Measurements from ENCODE around the gene EPB41. TPM values are rescaled to one million over a fixed set of nuclear protein-coding genes. Genes with fewer than 3 reads are reported as not detected.
A peak's percentile ranks its signal among the peaks of the same experiment; 100 is the strongest.
"Not testable (repeated sequence)": the region's sequence is repeated elsewhere in the genome, so short reads cannot be mapped to it uniquely, and the experiment has no call there.

Gene EPB41
- 26.3 and 29.7 TPM in 2 replicates for total RNA-seq (2014; rRNA removed; shearing (Covaris generic))
- 19.7 and 21.9 TPM in 2 replicates for polyA plus RNA-seq (2015; cell fraction: cytosol; rRNA removed)
- polyA plus RNA-seq (2015; cell fraction: nucleus; rRNA removed) = 18.6 and 20.7 TPM in 2 replicates

DNA sequence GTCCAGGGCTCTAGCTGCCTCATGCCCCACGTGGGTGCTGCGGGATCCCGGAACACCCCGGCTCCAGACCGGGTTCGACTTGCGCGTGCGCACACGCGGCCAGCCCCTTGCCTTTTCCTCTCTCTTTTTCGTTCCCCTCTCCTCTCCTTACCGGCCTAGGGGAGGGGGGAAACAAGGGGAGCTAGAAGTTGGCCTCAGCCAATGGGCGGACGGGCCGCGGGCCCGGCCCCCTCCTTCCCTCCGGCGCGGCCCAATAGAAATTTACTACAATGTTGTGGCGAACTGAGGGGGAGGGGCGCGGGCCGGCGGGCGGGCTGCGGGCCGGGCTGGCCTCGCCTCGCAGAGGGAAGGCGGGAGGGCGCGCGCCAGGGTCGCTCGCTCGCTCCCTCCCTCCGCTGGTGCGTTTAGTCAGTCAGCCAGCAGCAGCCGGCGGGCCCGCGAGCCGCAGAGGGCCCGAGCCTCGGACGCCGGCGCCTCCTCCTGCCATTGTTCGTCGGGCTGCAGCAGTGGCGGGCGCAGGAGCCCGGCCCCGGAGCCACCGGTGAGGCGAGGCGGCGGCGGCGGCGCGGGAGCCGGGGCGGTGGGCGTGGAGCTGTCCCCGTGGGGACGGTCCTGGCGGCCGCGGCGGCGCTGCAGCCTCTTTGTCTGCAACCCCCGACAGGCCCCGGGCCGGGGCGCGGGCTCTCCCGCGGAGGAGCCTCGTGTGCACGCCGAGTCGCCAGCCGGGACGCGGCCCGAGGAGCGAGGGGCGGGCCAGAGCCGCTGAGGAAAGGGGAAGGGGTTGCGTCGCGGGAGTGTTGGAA, at the start of gene EPB41:
EPB41 (plus strand) TSS at position 342 of the 803 bp plus-strand sequence. CDS start 72,869 bp downstream, outside the sequence.
- in situ Hi-C loops (cut with HindIII; ENCODE audit: low pct_unique_long_range_greater_than_20kb, low sequenced_read_pairs) = no loop called here

DNA sequence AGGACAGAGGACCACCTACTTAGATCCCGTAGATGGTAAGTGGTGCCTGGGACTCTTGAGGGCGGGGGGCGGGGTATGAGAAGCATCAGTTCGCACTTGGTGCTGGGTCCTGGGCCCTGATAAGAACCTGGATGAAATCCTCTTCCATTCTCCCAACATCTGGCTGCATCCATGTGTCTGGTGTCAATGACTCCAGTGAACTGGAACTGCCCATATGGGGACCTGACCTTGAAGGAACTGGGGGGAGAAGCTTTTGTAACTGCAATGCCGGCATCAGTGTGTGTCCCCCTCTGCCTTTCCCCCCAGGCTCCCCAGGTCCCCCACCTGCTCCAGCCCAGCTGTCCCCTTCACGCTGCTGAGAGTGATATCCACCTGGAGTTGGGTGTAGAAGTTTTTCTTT, 49.7 kb upstream of the EPB41 start:
- no peak for DNase-seq (ENCODE audit: low read depth, low spot score)
- in situ Hi-C loops (cut with HindIII; ENCODE audit: low pct_unique_long_range_greater_than_20kb, low sequenced_read_pairs) = no loop called here

More for the DNA sequence above, at the start of gene EPB41:
- peak; percentile 92 for DNase-seq (ENCODE audit: low read depth, low spot score)

DNA sequence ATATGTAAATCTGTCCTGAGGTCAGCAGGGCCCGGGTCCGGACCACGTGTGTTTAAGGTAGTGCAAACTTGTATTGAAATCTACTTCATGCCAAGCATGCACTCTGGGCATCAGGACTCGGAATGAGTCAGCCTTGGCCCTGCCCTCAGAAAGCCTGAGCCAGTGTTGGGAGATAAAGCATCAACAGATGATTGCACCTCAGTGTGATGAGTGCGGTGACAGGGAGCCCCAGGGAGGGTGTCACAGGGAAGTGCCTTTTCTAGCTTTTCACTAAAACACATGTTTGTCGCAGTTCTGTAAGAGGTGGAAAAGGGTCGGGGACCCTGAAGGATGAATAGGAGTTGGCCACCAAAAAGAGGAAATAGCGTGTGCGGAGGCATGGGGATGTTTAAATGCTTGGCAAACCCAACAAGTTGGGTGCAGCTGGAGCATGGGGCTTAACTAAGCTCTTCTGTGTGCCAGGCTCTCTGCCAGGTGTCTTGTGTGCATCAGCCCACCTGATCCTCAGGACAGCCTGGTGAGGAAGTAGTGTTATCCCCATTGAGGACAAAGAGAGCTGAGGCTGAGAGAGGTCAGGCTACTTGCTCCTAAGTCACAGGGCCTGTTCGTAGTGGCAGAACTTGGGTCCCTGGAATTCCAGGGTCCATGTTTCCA, 48.2 kb upstream of the EPB41 start:
- in situ Hi-C loops (cut with HindIII; ENCODE audit: low pct_unique_long_range_greater_than_20kb, low sequenced_read_pairs) = no loop called here

DNA sequence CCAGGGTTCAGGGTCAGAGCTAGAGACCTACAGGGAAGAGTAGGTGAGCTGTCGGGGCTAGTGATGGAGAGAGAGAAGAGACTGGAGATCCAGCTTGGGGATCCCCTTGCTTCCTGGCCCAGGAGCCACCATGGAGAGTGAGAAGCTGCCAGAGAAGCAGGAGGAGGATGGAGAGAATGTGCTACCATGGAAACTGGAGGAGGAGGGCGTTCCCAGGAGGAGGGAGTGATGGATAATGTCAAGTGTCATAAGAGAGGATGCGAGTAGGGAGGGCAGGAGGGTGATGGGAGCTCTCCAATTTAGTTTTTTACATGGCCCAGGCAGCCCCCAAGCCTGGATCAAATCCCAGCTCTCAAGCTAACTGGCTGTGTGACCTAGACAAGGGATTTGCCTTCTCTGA, 46.5 kb upstream of the EPB41 start:
- DNase-seq (ENCODE audit: low read depth, low spot score) = no peak
- in situ Hi-C loops (cut with HindIII; ENCODE audit: low pct_unique_long_range_greater_than_20kb, low sequenced_read_pairs) = no loop called here

More for the DNA sequence above, 48.2 kb upstream of the EPB41 start:
- no peak for DNase-seq (ENCODE audit: low read depth, low spot score)

GRCh38 chr1:28869952-28870351, 44.4 kb upstream of the EPB41 start:
- in situ Hi-C loops (cut with HindIII; ENCODE audit: low pct_unique_long_range_greater_than_20kb, low sequenced_read_pairs) = no loop called here

GRCh38 chr1:28871631-28872401, 42.6 kb upstream of the EPB41 start:
- DNase-seq (ENCODE audit: low read depth, low spot score) = no peak
- in situ Hi-C loops (cut with HindIII; ENCODE audit: low pct_unique_long_range_greater_than_20kb, low sequenced_read_pairs) = no loop called here

More at GRCh38 chr1:28869952-28870351, 44.4 kb upstream of the EPB41 start:
- no peak for DNase-seq (ENCODE audit: low read depth, low spot score)

GRCh38 chr1:28875134-28875533, 39.2 kb upstream of the EPB41 start:
- in situ Hi-C loops (cut with HindIII; ENCODE audit: low pct_unique_long_range_greater_than_20kb, low sequenced_read_pairs); DNase-seq (ENCODE audit: low read depth, low spot score): not testable (repeated sequence)

DNA sequence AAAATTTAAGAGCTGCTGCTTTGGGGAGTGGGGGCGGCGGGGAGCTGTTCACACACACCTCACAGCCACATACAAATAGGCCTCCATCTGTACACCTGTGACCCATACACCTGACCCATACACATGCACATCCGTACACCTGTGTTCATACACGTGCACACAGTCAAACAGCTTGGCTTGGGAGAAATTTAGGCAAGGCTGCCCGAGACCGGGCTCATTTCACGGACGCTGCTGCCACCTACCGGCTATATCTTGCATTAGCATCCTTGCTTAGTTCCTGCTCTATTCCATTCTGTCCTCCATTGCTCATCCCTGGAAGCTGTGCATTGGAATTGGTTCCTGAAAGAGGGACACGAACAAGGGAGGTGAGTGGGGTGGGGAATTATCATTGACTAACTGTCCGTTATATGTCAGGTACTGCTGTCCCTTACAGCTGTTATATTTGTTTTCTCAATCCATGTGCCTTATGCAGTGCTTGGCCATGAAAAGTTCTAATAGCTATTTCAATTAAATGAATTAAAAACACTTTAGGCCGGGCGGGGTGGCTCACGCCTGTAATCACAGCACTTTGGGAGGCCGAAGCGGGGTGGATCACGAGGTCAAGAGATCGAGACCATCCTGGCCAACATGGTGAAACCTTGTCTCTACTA, 37.1 kb upstream of the EPB41 start:
- in situ Hi-C loops (cut with HindIII; ENCODE audit: low pct_unique_long_range_greater_than_20kb, low sequenced_read_pairs) = no loop called here
- DNase-seq (ENCODE audit: low read depth, low spot score) = peak; percentile 78

DNA sequence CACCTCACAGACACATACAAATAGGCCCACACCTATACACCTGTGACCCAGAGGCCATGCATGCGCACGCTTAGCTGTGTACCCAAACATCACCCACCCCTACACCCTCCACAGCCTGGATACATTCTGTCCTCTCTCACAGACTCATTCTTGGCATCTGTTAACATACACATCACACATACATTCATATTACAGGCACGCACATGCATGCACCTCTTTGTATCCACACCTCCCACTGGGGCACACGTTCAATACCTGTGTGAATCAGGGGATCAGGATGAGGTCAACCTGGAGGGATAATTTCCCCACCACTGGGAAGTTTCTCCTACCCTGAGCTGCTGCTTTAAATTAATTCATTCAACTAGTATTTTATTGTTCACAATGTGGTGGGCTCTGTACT, 35.6 kb upstream of the EPB41 start:
- in situ Hi-C loops (cut with HindIII; ENCODE audit: low pct_unique_long_range_greater_than_20kb, low sequenced_read_pairs) = no loop called here
- DNase-seq (ENCODE audit: low read depth, low spot score) = no peak

GRCh38 chr1:28882009-28882628, 32.2 kb upstream of the EPB41 start:
- DNase-seq (ENCODE audit: low read depth, low spot score) = peak; percentile 94
- in situ Hi-C loops (cut with HindIII; ENCODE audit: low pct_unique_long_range_greater_than_20kb, low sequenced_read_pairs) = no loop called here

GRCh38 chr1:28883242-28883616, 31.1 kb upstream of the EPB41 start:
- no peak for DNase-seq (ENCODE audit: low read depth, low spot score)
- in situ Hi-C loops (cut with HindIII; ENCODE audit: low pct_unique_long_range_greater_than_20kb, low sequenced_read_pairs) = no loop called here

- no peak for DNase-seq (ENCODE audit: low read depth, low spot score)
- in situ Hi-C loops (cut with HindIII; ENCODE audit: low pct_unique_long_range_greater_than_20kb, low sequenced_read_pairs) = no loop called here
These were observed 28.9 kb upstream of the EPB41 start for GRCh38 chr1:28885472-28885877.

DNA sequence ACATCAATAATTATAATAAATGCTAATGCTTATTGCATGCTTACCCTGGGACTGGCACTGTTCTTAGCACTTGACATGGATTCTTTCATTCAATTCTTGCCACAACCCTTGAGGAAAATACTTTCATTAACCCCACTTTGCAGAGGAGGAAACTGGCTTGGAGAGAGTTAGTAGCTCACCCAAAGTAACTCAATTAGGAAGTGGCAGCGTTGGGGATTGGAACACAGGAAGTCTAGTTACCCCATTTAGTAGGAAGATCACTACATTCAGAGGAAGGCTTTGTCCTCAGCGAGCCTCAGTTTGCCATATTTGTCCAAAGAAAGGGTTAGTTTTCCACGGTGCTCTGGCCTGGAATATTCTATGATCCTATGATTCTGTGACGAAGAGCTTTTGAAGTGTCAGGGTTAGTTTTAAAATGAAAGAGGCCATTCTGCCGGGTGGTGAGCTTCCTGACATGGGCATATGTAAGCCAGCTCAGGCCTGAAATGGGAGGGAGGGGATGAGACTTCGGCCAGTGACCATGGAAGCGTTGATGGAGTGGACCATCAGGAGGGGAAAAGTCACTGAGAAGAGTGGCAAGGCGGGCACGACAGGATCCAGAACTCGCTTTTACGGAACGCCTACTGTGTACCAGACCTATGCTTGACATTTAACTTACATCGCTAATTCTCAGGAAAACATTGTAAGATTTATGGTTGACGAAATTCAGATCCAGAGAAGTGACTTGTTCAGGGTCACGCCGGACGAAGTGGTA, 28.2 kb upstream of the EPB41 start:
- DNase-seq (ENCODE audit: low read depth, low spot score) = no peak
- in situ Hi-C loops (cut with HindIII; ENCODE audit: low pct_unique_long_range_greater_than_20kb, low sequenced_read_pairs) = no loop called here

DNA sequence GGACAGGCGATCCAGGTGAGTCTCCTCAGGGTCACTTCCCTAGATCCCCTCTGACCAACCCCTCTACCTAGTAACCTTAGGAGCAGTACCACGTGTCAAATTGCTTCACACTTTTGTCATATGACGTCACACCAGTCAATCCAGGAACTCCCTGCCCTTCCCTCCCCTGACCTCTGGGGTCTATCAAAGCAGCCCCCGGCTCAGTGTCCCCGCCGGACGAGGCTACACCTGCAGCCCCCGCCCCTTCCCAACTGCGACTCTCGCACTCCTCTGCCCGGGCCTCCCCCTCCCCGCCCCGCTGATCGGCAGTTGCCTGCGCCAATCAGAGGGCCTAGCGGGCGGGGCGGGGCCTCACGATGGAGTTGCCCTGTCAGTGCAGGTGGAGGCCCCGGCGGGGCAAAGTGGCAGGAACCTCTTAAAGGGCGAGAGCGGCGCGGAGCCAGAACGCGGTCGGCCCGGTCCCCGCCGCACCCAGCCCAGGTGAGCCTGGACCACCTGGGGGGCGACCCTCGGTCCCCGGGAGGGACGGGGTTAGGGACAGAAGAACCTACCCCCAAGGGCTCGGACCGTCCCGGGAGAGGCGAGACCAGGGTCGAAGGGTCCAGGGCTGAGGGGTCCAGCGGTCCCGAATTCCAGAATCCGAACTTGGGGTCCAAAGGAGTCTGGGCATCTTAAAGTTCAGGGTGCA, 27.5 kb upstream of the EPB41 start:
- in situ Hi-C loops (cut with HindIII; ENCODE audit: low pct_unique_long_range_greater_than_20kb, low sequenced_read_pairs) = no loop called here
- DNase-seq (ENCODE audit: low read depth, low spot score) = peak; percentile 81

DNA sequence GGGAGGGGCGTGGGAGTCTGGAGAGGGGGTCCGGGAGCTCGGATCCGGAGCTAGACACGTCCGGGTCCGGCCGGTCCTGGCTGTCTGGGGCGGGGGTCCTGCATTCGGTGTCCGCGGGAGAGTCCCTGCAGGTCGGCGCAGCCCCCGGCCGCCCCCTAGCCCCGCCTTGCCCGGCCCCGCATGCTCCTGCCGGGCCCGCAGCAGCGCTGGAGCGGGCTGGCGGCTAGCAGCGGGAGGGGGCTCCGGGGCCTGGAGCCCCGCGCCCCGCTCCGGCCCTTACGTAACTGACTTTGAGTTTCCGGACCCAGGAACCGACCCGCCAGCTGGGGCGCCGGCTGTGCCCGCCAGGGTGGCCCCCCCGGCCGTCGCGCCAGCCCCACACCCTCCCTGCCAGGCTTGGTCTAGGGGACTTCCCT, 26.9 kb upstream of the EPB41 start:
- in situ Hi-C loops (cut with HindIII; ENCODE audit: low pct_unique_long_range_greater_than_20kb, low sequenced_read_pairs) = no loop called here
- no peak for DNase-seq (ENCODE audit: low read depth, low spot score)

Data from SK-MEL-5 (cell line).